ENCODE data around the gene SYT7.

Gene SYT7

DNA sequence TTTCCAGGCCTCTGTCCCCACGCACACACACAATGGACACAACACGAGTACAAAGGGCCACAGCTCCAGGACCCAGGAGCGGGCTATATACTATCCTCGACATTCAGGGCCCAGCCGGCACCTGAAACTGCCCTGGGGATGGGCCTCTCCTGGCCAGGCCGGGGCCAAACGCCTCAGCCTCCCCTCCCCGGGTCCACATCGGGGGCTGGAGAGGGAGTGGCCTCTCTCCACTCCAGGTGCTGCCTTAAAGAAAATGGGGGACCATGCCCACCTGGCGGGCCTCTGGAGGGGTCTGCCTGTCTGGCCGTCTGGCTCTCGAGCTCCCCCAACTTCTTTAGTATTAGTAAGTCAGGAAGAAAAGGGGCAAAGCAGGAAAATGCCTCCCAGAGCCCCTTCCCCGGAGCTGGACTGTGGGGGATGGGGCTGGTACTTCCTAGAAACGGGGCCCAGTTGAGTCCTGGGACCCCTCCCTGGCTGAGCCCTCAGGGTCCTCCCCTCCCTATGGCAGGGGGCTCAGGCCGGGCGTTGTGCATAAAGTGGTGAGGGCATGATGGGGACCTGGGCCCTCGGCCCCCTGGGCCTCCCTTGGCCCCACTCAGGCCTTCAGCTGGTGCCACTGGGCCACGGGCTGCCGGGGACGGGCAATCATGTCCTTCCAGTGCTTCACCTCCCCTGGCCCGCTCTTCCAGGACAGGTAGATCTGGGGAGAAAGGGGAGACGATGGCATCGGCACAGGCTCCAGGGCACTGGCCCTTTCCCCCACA, 62.7 kb downstream of the SYT7 start:
- DNase-seq (ENCODE audit: low read depth in 3 of 3, low spot score in 1 of 3): no peak

DNA sequence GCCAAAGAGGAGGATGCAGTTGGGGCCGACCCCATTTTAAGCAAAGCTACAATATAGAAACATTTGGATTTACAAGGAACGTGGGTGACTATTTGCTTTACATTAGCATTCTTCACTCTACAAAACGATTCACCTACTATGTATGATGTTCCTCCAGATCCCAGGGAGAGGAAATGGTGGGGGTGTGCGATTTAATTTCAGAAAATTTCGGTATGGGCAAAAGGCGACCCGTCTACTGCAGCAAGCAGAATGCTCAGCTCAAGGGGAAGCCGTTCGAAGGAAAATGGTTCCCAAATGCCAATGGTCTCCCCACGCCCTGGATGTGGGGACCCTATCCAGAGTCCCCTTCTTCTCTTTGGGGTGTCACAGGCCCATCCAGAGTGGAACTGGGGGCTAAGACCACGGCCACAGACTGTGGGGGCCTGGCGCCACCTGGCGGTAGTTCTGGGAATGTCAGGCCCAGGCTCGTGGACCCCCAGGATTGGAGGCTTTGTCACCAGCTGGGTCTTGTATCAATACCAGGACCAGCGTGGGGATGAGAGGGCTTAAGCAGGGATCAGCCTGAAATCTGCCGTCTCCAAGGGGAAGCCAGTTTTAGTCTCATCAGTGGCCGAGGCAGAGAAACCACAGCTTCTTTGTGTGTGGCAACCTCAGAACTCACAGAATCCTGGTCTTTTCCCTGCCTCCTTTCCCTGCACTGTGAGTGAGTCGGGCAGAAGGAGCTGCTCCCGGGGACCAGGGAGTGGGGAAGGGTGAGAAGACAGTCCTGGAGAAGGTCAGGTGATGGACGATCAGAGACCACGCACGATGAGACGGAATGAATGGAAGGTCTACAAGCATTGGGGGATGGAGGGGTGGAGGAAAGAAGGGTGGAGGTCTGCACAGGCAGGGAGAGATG, 64.0 kb downstream of the SYT7 start:
- DNase-seq (ENCODE audit: low read depth in 3 of 3, low spot score in 1 of 3): peak in 2 of 3 donors; percentile 13 to 59

DNA sequence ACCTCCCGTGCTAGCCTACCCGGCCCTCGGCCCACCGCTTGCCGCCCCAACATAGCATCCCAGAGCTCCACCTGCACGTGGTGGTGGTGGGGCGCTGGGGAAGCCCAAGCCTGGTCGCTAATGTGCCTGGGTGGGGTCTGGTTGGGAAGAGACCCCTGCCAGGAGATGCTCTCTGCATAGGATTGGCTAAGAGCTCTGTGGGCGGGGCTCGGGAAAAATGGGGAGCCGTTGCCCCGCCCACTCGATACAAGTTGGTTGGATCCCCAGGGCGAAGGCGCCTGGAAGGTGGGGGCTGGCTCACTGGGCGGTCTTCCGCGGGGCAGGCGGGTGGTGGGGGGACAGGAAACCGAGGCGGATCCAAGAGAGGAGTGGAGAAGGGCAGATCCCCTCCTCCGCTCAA, 64.7 kb downstream of the SYT7 start:
- no peak for DNase-seq (ENCODE audit: low read depth in 3 of 3, low spot score in 1 of 3)

DNA sequence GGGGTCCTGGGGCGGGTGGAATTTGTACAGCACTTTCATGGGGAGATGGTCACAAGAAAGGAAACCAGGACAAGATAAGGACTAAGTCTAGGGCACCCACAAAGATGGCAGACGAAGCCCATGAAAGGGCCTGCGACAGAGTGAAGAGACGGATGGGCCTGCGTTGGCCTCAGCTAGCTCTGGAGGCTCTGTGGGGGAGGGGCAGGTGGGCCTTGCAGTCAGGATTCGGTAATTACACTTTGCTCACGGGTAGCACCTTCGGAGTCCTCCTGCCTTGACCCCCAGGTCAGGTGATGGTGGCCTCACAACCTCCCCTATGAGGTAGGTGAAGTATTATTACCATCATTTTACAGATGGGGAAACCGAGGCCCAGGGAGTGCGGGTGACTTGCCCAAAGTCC, 65.2 kb downstream of the SYT7 start:
- no peak for DNase-seq (ENCODE audit: low read depth in 3 of 3, low spot score in 1 of 3)

DNA sequence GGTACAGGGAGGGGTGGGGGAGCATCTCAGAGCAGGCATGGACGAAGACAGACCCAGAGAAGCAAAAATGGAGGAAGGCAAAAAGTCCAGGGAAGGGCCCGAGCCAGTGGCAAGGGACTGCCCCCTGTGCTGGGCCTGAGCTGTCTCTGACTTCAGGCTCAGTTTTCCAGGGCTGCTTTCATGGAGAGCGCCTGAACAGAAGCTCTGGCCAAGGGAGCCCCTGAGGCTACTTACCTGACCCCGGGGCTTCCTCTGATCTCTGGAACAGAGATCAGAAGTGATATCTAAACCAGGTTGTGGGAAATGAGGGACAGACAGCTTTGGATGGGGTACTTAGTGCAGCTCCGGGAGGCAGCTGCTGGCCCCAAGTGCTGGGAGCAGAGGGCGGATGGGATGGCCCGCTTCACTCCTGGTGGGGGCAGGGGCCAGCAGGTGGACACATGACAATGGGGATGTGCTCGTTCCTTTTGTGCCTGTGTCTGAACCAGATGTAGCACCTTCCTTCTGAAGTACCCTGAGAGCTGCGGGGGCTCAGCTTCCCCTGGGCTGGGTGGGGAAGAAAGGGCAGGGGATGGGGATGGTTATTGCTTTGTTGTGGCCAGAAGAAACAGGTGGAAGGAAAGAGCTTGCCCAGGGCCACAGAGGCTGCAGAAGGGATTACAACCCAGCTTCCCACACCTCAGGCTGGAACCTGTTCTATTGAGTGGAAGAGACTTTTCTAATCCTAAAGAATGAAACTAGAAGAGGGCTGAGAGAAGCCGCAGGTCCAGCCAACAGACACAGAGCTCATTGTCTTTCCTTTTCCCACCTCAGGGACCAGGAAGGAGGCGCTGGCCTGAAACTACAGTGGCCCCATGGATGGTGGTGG, 66.6 kb downstream of the SYT7 start:
- DNase-seq (ENCODE audit: low read depth in 3 of 3, low spot score in 1 of 3): no peak

DNA sequence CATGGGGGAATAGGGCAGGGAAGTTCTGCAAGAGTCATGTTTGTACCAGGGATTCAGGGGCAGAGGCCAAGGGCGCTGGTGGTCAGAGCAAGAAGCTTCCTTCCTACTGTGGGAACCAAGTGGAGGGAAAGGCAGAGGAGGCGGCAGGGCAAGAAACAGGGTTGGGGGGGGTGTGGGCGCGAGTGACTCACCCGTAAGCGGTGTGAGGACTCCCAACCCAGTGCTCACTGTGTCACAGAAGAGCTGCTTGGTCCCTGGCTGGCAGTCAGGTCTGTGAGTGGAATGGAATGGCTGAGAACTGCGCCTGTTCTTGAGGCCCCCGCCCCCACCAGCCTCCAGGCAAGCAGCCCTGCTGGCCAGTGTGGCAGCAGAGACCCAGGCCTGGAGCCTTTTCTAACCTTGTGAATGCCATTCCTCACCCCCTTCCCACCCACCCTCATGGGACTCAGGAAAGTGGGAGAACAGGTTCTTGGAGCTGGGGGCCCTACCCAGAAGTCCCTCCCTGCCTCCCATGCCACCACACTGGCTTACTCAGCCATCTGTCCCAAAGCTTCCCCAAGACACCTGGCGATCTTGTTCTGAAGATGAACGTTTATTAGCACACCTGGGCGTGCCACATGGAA, 67.6 kb downstream of the SYT7 start:
- DNase-seq (ENCODE audit: low read depth in 3 of 3, low spot score in 1 of 3): no peak

DNA sequence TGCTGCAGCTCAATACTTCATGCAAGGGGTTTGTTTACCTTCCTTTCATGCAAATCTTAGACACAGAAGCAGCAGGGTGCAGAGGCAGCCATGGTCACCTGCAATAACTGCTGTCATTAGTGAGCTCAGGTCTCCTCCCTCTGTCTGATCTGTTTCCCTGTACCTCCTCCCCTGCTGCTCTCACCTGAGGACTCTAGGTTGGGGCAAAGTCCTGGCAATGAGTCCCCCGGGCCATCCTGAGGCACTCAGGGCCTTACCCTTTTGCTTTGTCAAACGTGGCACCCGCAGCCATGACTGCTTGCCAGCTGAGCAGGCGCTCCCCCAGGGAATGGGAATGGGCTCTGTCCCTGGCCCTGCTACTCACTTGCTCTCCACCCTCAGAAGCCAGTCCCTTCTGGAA, 68.4 kb downstream of the SYT7 start:
- no peak for DNase-seq (ENCODE audit: low read depth in 3 of 3, low spot score in 1 of 3)

DNA sequence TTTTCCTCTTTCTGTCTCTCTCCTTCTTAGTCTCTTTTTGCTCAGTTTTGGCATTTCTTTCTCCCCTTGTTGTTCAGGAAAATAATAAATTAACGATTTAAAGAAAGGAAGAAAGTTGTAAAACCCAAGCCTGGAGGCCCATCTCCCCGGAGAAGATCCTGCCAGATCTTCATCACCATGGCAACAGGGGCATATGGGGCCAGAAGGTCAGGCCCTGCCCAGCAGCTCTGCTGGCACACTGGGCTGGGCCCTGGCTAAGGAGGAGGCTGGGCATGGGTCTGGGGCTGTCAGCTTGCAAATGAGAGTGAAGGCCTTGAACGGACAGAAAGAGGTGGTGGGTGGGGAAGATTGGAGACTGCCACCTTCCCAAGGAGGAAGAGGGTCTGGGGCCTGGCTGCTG, 69.5 kb downstream of the SYT7 start:
- DNase-seq (ENCODE audit: low read depth in 3 of 3, low spot score in 1 of 3): no peak

DNA sequence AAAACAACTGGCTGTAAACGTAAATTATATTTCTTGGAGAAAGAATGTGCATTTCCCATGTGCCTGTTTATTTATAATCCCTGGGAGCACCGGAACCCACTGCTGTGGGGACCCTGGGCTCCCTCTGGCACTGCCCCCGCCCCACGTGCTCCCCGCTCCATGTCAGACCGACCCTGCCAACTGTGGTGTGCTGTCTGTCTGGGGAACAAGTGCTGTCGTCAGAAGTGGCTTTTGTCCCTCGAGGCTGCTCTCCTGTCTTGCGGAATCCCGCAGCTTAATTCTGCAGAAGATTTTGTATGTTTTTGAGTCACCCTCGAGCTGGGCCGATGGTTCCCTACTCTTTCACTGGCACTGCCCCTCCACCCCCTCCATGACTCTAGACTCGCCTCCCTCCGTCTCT, 69.9 kb downstream of the SYT7 start:
- DNase-seq (ENCODE audit: low read depth in 3 of 3, low spot score in 1 of 3): no peak

DNA sequence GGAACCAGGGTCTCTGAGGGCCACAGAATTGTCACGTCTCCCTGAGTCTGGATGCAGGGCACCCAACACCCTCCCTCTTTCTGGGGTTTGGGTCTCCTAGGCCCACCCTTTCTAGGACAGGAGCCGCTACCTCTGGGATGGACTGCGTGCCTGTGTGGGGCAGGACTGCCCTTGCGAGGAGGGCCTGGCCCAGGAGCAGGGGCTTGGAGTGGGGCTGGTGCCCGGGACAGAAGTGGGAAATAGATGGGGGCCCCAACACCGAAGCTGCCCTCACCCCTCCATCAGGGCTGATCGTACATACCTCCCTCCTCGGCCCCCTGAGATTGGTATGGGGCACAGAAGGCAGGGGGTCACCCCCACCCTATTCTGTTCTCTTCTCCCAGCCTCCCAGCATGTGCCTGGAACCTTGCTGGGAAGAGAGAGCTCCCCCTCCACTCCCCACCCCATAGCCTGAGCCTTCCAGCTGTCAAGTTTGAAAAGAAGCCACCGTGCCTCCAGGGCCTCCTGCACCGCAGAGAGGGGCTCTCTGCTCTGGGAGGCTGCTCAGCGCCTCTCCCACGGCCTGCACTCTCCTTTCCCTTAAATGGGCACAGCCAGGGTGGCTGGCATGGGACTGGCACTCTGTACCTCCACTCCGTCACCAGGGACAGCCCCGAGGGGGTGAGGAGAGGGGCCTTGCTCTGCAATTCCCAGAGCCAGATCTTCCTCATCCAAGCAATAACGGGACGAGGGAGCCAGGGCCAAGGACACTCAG, 70.5 kb downstream of the SYT7 start:
- no peak for DNase-seq (ENCODE audit: low read depth in 3 of 3, low spot score in 1 of 3)

DNA sequence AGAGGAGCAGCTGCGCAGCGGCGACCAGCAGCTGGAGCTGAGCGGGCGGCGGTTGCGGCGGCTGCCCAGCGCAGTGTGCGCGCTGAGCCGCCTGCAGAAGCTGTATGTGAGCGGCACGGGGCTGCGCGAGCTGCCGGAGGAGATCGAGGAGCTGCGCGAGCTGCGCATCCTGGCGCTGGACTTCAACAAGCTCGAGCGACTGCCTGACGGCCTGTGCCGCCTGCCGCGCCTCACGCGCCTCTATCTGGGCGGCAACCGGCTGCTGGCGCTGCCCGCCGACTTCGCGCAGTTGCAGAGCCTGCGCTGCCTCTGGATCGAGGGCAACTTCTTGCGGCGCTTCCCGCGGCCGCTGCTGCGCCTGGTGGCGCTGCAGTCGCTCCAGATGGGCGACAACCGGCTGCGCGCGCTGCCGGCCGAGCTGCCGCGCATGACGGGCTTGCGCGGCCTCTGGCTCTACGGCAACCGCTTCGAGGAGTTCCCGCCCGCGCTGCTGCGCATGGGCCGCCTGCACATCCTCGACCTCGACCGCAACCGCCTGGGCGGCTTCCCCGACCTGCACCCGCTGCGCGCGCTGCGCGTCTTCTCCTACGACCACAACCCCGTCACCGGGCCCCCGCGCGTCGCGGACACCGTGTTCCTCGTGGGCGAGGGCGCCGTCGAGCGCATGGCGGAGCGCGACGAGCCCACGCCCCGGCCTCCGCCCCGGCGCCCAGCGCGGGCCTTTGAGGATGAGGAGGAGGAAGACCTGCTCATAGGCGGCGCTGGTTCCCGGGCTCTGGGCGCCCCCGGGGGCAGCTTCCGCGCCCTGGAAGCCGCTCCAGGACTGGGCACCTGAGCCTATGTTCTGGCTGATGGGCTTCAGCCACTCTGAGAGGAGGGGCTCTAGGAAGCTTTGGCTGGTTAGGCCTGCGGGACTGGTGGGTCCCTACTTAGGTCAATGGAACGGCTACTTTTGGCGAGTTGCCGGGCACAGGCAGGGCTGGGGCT, 71.5 kb downstream of the SYT7 start:
- peak; percentile 6 to 32 (median 20) for DNase-seq (ENCODE audit: low read depth in 3 of 3, low spot score in 1 of 3)

DNA sequence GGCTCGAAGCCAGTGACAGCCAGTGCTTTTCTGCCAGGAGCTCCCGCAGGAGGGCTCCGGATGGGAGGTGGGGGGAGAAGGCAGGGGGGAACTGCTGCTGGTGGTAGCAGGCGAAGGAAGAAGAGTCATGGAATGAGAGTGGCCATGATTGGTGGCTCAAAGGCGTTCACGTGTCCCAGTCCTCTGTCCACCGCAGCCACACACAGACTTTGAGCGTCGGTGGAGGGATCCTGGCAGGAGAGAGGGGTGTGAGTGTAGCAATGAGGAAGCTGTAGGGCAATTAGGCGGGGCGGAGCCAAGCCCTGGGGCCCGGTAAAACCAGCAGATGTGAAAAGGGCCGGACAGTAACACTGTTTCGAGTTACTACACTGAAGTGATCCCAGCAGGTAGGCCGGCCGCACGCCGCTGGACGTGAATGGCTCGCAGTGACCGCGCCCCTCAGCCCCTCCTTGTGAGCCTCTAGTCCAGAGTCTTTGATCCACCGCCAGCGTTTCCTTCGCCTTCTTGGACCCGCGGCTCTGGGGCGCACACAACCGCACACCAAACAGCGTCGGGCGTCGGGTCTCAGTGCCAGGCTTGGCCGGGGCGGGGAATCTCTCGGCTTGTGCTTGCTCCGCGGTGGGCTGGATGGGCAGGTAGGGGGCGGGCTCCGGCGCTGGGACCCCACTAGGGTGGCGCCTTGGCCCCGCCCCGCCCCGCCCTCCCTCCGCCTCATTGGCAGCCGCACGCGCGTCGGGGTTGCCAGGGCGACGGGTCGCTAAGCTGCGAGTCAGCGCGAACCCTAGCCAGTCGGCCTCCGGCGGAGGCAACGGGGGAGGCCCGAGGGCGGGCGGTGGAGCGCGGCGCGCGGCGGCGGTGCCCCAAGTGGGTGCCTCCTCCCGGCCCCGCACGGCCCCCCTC, 72.7 kb downstream of the SYT7 start, which contains the start of gene LRRC10B:
LRRC10B (plus strand) TSS at position 788 of the 900 bp plus-strand sequence. CDS start 250 bp downstream, outside the sequence.
- DNase-seq (ENCODE audit: low read depth in 3 of 3, low spot score in 1 of 3): no peak

DNA sequence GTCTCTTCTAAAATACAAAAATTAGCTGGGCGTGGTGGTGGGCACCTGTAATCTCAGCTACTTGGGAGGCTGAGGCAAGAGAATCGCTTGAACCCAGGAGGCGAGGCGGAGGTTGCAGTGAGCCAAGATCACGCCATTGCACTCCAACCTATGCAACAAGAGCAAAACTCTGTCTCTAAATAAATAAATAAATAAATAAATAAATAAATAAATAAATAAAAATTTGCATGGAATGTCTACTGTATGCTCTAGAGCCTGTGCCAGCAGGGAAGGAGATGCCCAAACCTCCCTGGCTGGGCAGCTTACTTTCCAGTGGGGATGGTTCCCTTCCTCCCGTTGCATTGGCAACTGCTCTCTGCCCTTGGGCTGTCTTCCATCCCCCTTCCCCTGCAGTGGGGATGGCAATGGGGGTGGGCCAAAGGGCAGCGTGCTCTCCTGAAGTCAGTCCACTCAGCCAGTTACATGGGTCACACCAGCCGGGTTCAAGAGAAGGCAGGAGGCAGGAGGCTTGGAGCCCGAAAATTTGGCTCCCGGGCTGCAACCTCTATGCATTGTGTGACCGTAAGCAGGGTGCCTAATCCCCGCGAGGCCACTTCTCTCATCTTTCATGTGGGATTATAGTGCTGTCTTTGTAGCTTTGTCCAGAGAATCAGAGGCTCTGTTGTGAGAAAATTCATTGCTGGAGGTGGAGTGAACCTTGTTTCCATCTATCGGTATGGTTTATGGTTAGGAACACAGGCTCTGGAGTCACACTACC, 73.7 kb downstream of the SYT7 start:
- DNase-seq (ENCODE audit: low read depth in 3 of 3, low spot score in 1 of 3): no peak

DNA sequence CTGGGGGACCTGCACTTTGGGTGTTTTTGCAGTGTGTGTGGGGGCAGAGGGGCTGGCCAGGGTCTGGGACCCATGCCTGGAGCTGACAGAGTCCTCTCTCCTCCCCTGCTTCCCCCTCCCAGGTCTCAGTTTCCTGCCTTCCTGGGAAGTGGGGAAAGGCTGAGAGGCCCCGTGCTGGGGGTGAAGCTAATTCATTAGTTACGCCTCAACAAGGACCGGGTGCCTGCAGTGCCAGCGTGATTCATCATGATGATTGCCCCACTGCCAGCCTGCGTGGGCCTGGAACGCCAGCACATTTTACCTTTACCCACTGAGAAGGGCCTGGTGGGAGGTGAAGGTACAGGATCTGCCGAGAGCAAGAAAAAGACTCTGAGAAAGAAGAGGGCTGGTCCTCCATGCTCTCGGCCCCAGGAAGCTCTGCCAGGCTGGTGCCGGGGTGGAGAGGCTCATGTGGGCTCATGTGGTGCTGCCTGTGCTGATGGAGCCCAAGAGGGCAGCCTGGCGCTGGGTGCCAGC, 75.2 kb downstream of the SYT7 start:
- DNase-seq (ENCODE audit: low read depth in 3 of 3, low spot score in 1 of 3): no peak

DNA sequence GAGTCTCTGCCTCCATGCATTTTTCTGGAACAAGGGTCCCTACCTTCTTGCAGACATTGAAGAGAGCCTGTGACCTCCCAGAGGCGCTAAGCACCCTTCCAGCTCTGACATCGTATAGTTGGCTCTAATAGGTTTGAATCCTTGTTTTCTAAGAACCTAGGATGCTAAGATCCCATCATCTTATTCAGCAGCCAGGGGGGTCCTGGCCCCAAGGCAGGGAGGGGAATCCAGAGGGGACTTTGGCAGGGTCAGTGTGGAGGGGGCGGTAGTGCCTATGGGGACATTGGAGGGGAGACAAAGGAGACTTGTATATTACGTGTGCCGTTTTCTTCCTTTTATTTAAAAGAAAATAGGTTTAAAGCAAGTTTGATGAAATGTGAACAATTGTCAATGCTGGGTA, 75.8 kb downstream of the SYT7 start:
- no peak for DNase-seq (ENCODE audit: low read depth in 3 of 3, low spot score in 1 of 3)

DNA sequence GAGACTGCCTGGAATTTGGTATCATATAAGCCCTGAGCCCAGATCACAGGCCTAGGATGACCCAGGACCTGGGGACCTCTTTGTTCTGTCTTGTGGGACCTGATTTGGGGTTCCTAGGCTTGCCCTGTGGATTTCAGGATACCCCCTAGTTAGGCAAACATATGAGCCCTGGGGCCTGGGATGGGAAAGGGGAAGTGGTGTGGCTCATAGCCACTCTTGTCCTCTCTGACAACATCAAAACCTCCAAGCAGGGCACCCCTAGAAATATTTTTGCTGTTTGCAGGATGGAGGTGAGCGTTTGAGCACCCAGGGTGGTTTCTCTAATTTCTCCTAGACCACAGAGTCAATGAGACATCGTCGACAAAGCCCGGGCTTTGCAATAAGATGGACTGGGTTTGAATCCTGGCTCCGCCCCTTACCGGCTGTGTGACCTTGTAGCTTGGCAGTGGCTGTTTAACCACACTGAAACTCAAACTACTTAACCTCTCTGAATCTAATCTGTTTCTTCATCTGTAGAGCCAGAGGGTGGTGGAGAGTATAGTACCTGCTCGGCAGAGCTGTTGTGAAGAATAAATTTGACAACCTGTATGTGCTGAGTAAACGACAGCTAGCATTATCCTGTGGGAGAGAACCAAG, 77.6 kb downstream of the SYT7 start:
- DNase-seq (ENCODE audit: low read depth in 3 of 3, low spot score in 1 of 3): no peak
